HCT116 (cell line): Measurements from ENCODE around the gene EIPR1. TPM values are rescaled to one million over a fixed set of nuclear protein-coding genes. Genes with fewer than 3 reads are reported as not detected.
A peak's percentile ranks its signal among the peaks of the same experiment; 100 is the strongest.

Source experiments
- ATAC-seq: fragments of 200-7000 bp; cut with Tn5 transposase; 2 replicates; pipeline ENCODE4 v1.9.1; 2020; ENCODE audit warnings: mild to moderate bottlenecking, moderate library complexity
- BruUV-seq: library from RNA; stranded (reverse); fragments of 400-500 nt; replicated peaks from 2 replicates; lab custom pipeline; 2021; lab: Mats Ljungman, UMichigan
- CTCF ChIA-PET: fragments of 300-600 bp; sonication (Branson Sonifier 250); formaldehyde crosslinking; loops from one replicate; lab custom pipeline; 2021; ENCODE audit warnings: antibody characterized with exemption; lab: Charles Lee
- POLR2A ChIA-PET: fragments of 300-600, 350-600 bp; sonication (Branson Sonifier 250); formaldehyde crosslinking; loops from one replicate; lab custom pipeline; 2021; ENCODE audit warnings: antibody characterized with exemption; lab: Charles Lee
- RAD21 ChIA-PET, 2 experiments: fragments of 300-600 bp; sonication (Branson Sonifier 250); formaldehyde crosslinking; loops; one replicate each; lab custom pipeline; 2023; ENCODE audit warnings: low total read pairs in 2 of 2; ENCODE audit not compliant: uncharacterized antibody in 2 of 2, unreplicated experiment in 2 of 2, low non-redundant PET in 1 of 2; lab: Charles Lee
- DNase-seq: peaks from one replicate; pipeline ENCODE4 v3.0.0-alpha.2; 2010; ENCODE audit warnings: low read depth, low spot score
- H2AFZ ChIP-seq: fragments of 200-600 bp; shearing (Covaris generic), sonication (generic); 2 replicates; pipeline ENCODE4 v1.6.1; 2017; ENCODE audit warnings: low read depth, mixed run types, mixed read lengths, antibody characterized with exemption, low read length; ENCODE audit not compliant: poor library complexity, severe bottlenecking
- H3K27ac ChIP-seq: 2 replicates; pipeline ENCODE4 v1.5.1; 2012; ENCODE audit warnings: low read depth, low read length
- H3K27me3 ChIP-seq: fragments of 200-600 bp; sonication (generic); 2 replicates; pipeline ENCODE4 v1.6.1; 2016; ENCODE audit warnings: mixed run types, low read length, mixed read lengths; ENCODE audit not compliant: insufficient read depth
- H3K36me3 ChIP-seq, 2 experiments: fragments of 200-500 bp in 1 of 2; fragments of 200-600 bp in 1 of 2; sonication (Bioruptor generic) in 1 of 2; sonication (generic) in 1 of 2; 2 replicates each; pipeline versions ENCODE4 v1.5.1 to v1.6.1; 2014 to 2016; ENCODE audit warnings: low read length in 2 of 2, inconsistent platforms in 1 of 2, mixed read lengths in 1 of 2, mixed run types in 1 of 2; ENCODE audit not compliant: insufficient read depth in 2 of 2, control insufficient read depth in 1 of 2
- H3K4me1 ChIP-seq, 2 experiments: fragments of 200-600 bp in 1 of 2; sonication (generic) in 1 of 2; 2 replicates each; pipeline versions ENCODE4 v1.5.1 to v1.6.1; 2012 to 2017; ENCODE audit warnings: low read length in 2 of 2, inconsistent platforms in 1 of 2, mild to moderate bottlenecking in 1 of 2, mixed read lengths in 1 of 2, mixed run types in 1 of 2, moderate library complexity in 1 of 2; ENCODE audit not compliant: insufficient read depth in 2 of 2, control insufficient read depth in 1 of 2
- H3K4me2 ChIP-seq: fragments of 200-600 bp; sonication (generic); 2 replicates; pipeline ENCODE4 v1.6.1; 2017; ENCODE audit warnings: mixed run types, low read length, mixed read lengths
- H3K4me3 ChIP-seq, 2 experiments: fragments of 200-600 bp in 1 of 2; sonication (generic) in 1 of 2; replicated peaks in 1 of 2; 2 replicates each; pipeline ENCODE4 v1.5.1; 2011 to 2016; ENCODE audit warnings: low read length in 2 of 2, control low read depth in 1 of 2, low read depth in 1 of 2, mild to moderate bottlenecking in 1 of 2, mixed read lengths in 1 of 2, mixed run types in 1 of 2
- H3K79me2 ChIP-seq: fragments of 200-600 bp; sonication (generic); 2 replicates; pipeline ENCODE4 v1.6.1; 2017; ENCODE audit warnings: mild to moderate bottlenecking, mixed run types, low read length, moderate library complexity, mixed read lengths; ENCODE audit not compliant: insufficient read depth
- H3K9ac ChIP-seq: fragments of 200-600 bp; sonication (generic); 2 replicates; pipeline ENCODE4 v1.6.1; 2016; ENCODE audit warnings: low read length, mixed read lengths
- H3K9me2 ChIP-seq: fragments of 200-600 bp; sonication (generic), shearing (Covaris generic); 2 replicates; pipeline ENCODE4 v1.6.1; 2017; ENCODE audit warnings: mixed run types, mild to moderate bottlenecking, moderate library complexity; ENCODE audit not compliant: insufficient read depth
- H3K9me3 ChIP-seq, 2 experiments: fragments of 200-500 bp in 1 of 2; fragments of 200-600 bp in 1 of 2; sonication (Bioruptor generic) in 1 of 2; sonication (generic) in 1 of 2; 2 replicates each; pipeline ENCODE4 v1.6.1; 2014 to 2017; ENCODE audit warnings: low read length in 2 of 2, mixed read lengths in 2 of 2, inconsistent platforms in 1 of 2, low read depth in 1 of 2, mild to moderate bottlenecking in 1 of 2, mixed run types in 1 of 2, moderate library complexity in 1 of 2; ENCODE audit not compliant: control insufficient read depth in 1 of 2, insufficient read depth in 1 of 2
- H4K20me1 ChIP-seq: fragments of 200-600 bp; sonication (generic), shearing (Covaris generic); 2 replicates; pipeline ENCODE4 v1.6.1; 2017; ENCODE audit warnings: mixed run types, mild to moderate bottlenecking, moderate library complexity; ENCODE audit not compliant: insufficient read depth
- EZH2phosphoT487 ChIP-seq: fragments of 200-600 bp; IDR thresholded peaks from 2 replicates; pipeline ENCODE4 v1.6.1; 2018; ENCODE audit warnings: antibody characterized with exemption, borderline replicate concordance
- JUND ChIP-seq: IDR thresholded peaks from 2 replicates; pipeline ENCODE4 v1.6.1; 2012
- POLR2AphosphoS5 ChIP-seq: IDR thresholded peaks from 2 replicates; pipeline ENCODE4 v1.6.1; 2011; ENCODE audit warnings: mild to moderate bottlenecking, low read depth, low read length, moderate library complexity
- REST ChIP-seq: IDR thresholded peaks from 2 replicates; pipeline ENCODE4 v1.6.1; 2012; ENCODE audit warnings: low read depth
- SRF ChIP-seq: IDR thresholded peaks from 2 replicates; pipeline ENCODE4 v1.6.1; 2012; ENCODE audit warnings: low read depth
- ZNF274 ChIP-seq: fragments of 200-500 bp; sonication (Bioruptor generic); IDR thresholded peaks from 2 replicates; pipeline ENCODE4 v1.6.1; 2014; ENCODE audit warnings: mild to moderate bottlenecking, low read depth, low read length, inconsistent platforms
- intact Hi-C: fragments of 100-400 bp; cut with micrococcal nuclease; formaldehyde crosslinking; loops from 2 replicates; pipeline ENCODE4 v1.10.0; 2022
- total RNA-seq: library from RNA; stranded (reverse); gene quantifications from one replicate; pipeline ENCODE4 v1.2.1, GENCODE V29; 2021; ENCODE audit not compliant: unreplicated experiment
- TF ChIP-seq, protein P1 (sequence below), 3 experiments: fragments of 200-600 bp in 1 of 3; sonication (generic) in 1 of 3; IDR thresholded peaks in 2 of 3; conservative IDR thresholded peaks in 1 of 3; 2 replicates each; pipeline ENCODE4 v1.5.1; 2012 to 2017; ENCODE audit warnings: low read depth in 2 of 3, low read length in 2 of 3, antibody characterized with exemption in 1 of 3, borderline replicate concordance in 1 of 3, control low read depth in 1 of 3, mild to moderate bottlenecking in 1 of 3, mixed read lengths in 1 of 3, mixed run types in 1 of 3, moderate library complexity in 1 of 3; ENCODE audit not compliant: insufficient read depth in 1 of 3
- TF ChIP-seq, protein P2 (sequence below): IDR thresholded peaks from 2 replicates; pipeline ENCODE4 v1.6.1; 2012
- TF ChIP-seq, protein P3 (sequence below): IDR thresholded peaks from 2 replicates; pipeline ENCODE4 v1.6.1; 2012

Gene EIPR1
- total RNA-seq, 1 experiment from 2014 or later = 36.9 TPM

DNA sequence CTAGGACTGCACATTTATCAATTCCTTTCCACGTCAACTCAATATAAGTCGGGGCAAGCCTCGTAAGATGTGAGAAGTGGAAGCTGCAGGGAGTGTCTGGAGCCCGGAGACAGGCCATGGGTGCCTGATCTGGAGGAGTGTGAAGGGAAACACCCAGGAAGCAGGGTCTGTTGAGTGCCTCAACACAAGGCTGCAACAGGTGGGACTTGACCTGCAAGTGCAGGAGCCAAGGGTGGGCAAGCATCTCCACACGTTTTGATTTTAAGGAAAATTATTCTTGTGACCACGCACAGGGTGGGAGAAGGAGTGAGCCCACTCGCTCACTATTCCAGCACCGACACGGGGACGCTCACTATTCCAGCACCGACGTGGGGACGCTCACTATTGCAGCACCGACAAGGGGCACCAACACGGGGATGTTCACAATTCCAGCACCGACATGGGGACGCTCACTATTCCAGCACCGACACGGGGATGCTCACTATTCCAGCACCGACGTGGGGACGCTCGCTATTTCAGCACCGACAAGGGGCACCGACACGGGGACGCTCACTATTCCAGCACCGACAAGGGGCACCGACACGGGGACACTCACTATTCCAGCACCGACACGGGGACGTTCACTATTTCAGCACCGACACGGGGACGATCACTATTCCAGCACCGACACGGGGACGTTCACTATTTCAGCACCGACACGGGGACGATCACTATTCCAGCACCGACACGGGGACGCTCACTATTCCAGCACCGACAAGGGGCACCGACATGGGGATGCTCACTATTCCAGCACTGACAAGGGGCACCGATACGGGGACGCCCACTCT, 197.3 kb downstream of the EIPR1 start:
- H3K9me2 ChIP-seq = no peaks in the 10 kb centered on the region
- H3K27me3 ChIP-seq = no peaks in the 10 kb centered on the region
- intact Hi-C loops = no loop called here
- no peaks in the 10 kb centered on the region for H3K79me2 ChIP-seq
- H4K20me1 ChIP-seq = no peaks in the 10 kb centered on the region
- H3K4me3 ChIP-seq = no peak overlapping the region
- TF ChIP-seq JUND (no peak), REST (no peak), SRF (no peak), ZNF274 (no peak), POLR2AphosphoS5 (no peak), EZH2phosphoT487 (no peak)
- TF ChIP-seq, protein P1, sequence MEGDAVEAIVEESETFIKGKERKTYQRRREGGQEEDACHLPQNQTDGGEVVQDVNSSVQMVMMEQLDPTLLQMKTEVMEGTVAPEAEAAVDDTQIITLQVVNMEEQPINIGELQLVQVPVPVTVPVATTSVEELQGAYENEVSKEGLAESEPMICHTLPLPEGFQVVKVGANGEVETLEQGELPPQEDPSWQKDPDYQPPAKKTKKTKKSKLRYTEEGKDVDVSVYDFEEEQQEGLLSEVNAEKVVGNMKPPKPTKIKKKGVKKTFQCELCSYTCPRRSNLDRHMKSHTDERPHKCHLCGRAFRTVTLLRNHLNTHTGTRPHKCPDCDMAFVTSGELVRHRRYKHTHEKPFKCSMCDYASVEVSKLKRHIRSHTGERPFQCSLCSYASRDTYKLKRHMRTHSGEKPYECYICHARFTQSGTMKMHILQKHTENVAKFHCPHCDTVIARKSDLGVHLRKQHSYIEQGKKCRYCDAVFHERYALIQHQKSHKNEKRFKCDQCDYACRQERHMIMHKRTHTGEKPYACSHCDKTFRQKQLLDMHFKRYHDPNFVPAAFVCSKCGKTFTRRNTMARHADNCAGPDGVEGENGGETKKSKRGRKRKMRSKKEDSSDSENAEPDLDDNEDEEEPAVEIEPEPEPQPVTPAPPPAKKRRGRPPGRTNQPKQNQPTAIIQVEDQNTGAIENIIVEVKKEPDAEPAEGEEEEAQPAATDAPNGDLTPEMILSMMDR (IDR thresholded peaks at IDR 0.05 in 2 of 3, conservative IDR thresholded peaks at IDR 0.05 in 1 of 3; ENCODE audit: borderline replicate concordance in 1 of 3, insufficient read depth in 1 of 3, low read depth in 2 of 3, low read length in 2 of 3) = no peak
- TF ChIP-seq, protein P2, sequence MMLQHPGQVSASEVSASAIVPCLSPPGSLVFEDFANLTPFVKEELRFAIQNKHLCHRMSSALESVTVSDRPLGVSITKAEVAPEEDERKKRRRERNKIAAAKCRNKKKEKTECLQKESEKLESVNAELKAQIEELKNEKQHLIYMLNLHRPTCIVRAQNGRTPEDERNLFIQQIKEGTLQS = no peak
- TF ChIP-seq, protein P3, sequence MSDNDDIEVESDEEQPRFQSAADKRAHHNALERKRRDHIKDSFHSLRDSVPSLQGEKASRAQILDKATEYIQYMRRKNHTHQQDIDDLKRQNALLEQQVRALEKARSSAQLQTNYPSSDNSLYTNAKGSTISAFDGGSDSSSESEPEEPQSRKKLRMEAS = no peak
- TF ChIP-seq, all 23 proteins: peak for 0
- Histone ChIP-seq H3K9ac (no peak overlapping the region), H3K4me2 (no peak overlapping the region), H3K36me3 (no peaks in the 10 kb centered on the region), H3K4me1 (no peaks in the 10 kb centered on the region), H2AFZ (no peak overlapping the region), H3K27ac (no peak overlapping the region), H3K9me3 (no peaks in the 10 kb centered on the region)
- ChIA-PET POLR2A (no interaction called here), CTCF (no interaction called here), RAD21 (no interaction called here)
- peak; percentile 13; the same call in 1 of the 2 replicates for ATAC-seq
- DNase-seq = no peak
- no TSS peak for BruUV-seq
